HG03135 (cell line): ENCODE results near the gene PHACTR1.
"Not testable (repeated sequence)": the region's sequence is repeated elsewhere in the genome, so short reads cannot be mapped to it uniquely, and the experiment has no call there.

Experiments
- ATAC-seq: cut with Tn5 transposase; IDR thresholded peaks from one replicate; pipeline ENCODE4 v1.9.1; 2021; ENCODE audit warnings: mild to moderate bottlenecking, moderate library complexity; ENCODE audit not compliant: unreplicated experiment

Gene PHACTR1

GRCh38 chr6:12943549-12943948 is 227.0 kb downstream of the PHACTR1 start:
- ATAC-seq, result no peak

DNA sequence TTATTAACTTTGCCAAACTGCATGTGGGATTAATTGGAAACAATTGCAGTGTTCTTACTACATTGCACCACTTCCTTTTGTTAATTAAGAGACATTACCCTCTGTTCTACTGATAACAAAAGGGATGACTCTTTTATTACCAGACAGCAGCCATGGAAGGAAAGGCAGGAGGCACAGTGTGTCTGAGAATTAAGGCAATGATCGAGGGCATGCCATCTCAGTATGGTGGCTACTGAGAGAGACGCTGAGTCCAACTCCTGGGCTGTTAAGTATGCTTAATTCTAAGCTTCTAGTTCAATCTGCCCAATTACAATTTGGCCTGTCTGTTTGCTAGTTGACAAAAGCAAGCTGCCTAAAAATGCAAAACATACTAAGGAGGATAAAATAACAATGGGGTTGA is 227.4 kb downstream of the PHACTR1 start:
- no peak for ATAC-seq

- not testable (repeated sequence) for ATAC-seq
Measured at GRCh38 chr6:12944528-12944927, 228.0 kb downstream of the PHACTR1 start.

GRCh38 chr6:12947151-12947871 is 230.7 kb downstream of the PHACTR1 start:
- no peak for ATAC-seq

GRCh38 chr6:12947967-12948366 is 231.4 kb downstream of the PHACTR1 start:
- no peak for ATAC-seq

DNA sequence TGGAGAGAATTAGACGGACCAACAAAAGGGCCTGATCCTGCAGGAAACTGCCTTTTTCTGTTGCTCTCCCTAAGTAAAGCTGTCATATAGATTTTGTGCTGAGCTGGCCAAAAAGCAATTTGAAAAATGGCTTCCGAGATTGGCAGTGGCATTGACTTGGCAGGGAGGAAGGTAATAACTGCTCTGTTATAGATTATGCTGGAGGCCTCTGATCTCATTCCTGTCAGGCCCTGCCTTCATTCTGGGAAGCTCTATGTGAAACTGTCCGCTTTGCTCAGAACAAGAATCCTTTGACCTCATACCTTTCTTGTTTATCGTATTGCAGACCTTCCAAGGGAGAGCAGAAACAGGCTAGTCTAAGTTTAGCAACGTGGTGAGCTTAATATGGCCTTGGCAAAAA is 234.4 kb downstream of the PHACTR1 start:
- ATAC-seq, result no peak

GRCh38 chr6:12951415-12951814 is 234.8 kb downstream of the PHACTR1 start:
- ATAC-seq, result no peak

- no peak for ATAC-seq
Measured at GRCh38 chr6:12952318-12952717, 235.8 kb downstream of the PHACTR1 start.

GRCh38 chr6:12955956-12956355 is 239.4 kb downstream of the PHACTR1 start:
- no peak for ATAC-seq

GRCh38 chr6:12956991-12957320 is 240.4 kb downstream of the PHACTR1 start:
- ATAC-seq, result no peak

- no peak for ATAC-seq
Measured at GRCh38 chr6:12957321-12958051, 240.9 kb downstream of the PHACTR1 start.

GRCh38 chr6:12958052-12958706 is 241.6 kb downstream of the PHACTR1 start:
- ATAC-seq, result no peak

GRCh38 chr6:12961761-12962160 is 245.2 kb downstream of the PHACTR1 start:
- no peak for ATAC-seq

DNA sequence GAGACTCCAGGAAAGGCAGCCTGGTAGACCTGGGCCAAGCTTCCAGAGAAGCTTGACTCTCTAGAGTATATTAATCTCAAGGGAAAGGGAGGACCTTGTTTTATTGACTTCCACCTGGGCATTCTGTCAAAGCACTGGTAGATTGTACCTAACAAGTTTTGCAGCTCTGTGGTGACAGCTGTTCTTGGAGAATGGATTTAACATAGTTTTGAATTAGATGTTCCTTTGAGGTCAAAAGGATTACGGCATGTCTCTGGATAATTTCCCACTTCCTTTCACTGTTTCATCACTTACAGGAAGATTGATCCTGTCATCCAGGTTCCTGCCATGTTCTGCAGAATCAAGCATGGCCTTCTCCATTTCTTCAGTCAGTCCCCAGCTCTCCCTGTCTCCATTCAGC is 246.0 kb downstream of the PHACTR1 start:
- ATAC-seq, result no peak

- ATAC-seq, result no peak
Measured at GRCh38 chr6:12962987-12963386, 246.4 kb downstream of the PHACTR1 start.

- ATAC-seq, result no peak
Measured at GRCh38 chr6:12963567-12963966, 247.0 kb downstream of the PHACTR1 start.

DNA sequence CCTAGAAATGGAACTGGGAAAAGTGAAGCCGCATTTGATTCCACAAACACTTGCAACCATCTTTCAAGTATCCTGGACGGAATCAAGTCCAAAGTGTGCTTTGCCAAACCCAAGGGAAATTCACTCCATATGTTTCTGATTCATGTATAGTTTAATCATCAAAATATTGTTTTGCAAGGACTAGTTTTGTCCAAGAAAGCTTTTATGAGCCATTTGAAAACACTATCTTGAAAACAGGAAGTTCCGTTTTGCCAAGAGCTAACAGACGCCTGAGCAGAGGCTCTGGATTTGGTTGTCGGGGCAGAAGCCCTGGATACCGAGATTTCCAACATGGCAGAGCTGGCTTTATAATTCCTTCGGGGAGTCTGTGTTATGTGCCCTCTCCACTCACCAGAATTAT is 251.1 kb downstream of the PHACTR1 start:
- ATAC-seq, result no peak

- no peak for ATAC-seq
Measured at GRCh38 chr6:12968290-12968689, 251.7 kb downstream of the PHACTR1 start.

GRCh38 chr6:12968839-12969558 is 252.4 kb downstream of the PHACTR1 start:
- ATAC-seq, result no peak

DNA sequence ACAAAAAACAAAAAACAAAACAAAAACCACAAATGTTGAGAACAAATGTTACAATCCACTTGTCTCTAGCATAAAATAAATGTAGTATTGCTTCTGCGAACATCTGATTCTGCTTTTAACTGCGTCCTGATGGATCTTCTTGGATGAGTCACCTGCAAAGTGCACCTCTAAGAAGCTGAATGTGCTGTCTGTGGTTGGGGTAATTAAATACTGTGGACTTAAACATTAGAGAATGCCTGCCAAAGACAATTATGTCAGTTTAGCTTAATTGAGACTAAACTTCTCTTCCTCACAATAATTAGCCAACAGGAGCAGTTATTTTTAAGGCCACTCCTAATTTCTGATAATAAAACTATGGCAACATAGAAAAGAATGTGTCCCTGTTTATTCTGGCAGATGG is 253.4 kb downstream of the PHACTR1 start:
- ATAC-seq, result no peak

- ATAC-seq, result no peak
Measured at GRCh38 chr6:12973386-12973785, 256.8 kb downstream of the PHACTR1 start.
